BLaER1 (cell line): ENCODE measurements around the gene GALNTL6.

Experiments
- H3K27ac ChIP-seq: shearing (Covaris generic); formaldehyde crosslinking; 2 replicates; pipeline ENCODE4 v1.8.1; 2022
- H3K27me3 ChIP-seq: shearing (Covaris generic); formaldehyde crosslinking; 2 replicates; pipeline ENCODE4 v1.8.1; 2022
- H3K36me3 ChIP-seq: shearing (Covaris generic); formaldehyde crosslinking; 2 replicates; pipeline ENCODE4 v1.8.1; 2022
- H3K4me1 ChIP-seq: shearing (Covaris generic); formaldehyde crosslinking; 2 replicates; pipeline ENCODE4 v1.8.1; 2022
- H3K4me2 ChIP-seq: shearing (Covaris generic); formaldehyde crosslinking; 2 replicates; pipeline ENCODE4 v1.8.1; 2022
- H3K4me3 ChIP-seq: shearing (Covaris generic); formaldehyde crosslinking; 2 replicates; pipeline ENCODE4 v1.8.1; 2022
- H3K9ac ChIP-seq: shearing (Covaris generic); formaldehyde crosslinking; 2 replicates; pipeline ENCODE4 v1.8.1; 2022
- H3K9me3 ChIP-seq: shearing (Covaris generic); formaldehyde crosslinking; 2 replicates; pipeline ENCODE4 v1.8.1; 2022
- H4K20me1 ChIP-seq: shearing (Covaris generic); formaldehyde crosslinking; 2 replicates; pipeline ENCODE4 v1.8.1; 2022
- Cebpa-rat ChIP-seq: shearing (Covaris generic); IDR thresholded peaks from 2 replicates; pipeline ENCODE4 v1.8.1; 2022

GALNTL6 gene

DNA sequence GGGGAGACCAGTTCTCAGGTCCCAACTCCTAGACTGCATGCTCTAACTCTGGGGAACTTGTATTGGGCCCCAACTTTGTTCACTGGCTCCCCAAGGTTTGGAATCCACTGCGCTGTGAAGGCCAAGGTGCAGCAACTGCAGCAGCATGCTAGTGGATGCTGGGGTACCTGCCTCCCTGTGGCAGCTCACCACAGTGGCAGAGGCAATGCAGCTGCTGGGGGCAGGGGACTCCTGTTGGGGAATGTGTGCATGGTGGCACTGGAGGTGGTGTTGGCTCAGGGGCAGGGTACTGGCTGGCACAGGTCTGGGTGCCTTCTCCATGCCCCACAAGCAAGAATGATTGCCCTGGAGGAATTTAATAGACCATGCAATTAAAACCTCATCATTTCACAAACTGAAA is 862.0 kb downstream of the GALNTL6 start:
- no peak for TF ChIP-seq Cebpa-rat
- Histone ChIP-seq H3K9me3 (no peaks in the 10 kb centered on the region), H3K4me2 (no peak overlapping the region), H3K9ac (no peak overlapping the region), H3K27me3 (no peaks in the 10 kb centered on the region), H3K4me3 (no peak overlapping the region), H4K20me1 (no peaks in the 10 kb centered on the region), H3K27ac (no peak overlapping the region), H3K36me3 (no peaks in the 10 kb centered on the region), H3K4me1 (no peaks in the 10 kb centered on the region)

DNA sequence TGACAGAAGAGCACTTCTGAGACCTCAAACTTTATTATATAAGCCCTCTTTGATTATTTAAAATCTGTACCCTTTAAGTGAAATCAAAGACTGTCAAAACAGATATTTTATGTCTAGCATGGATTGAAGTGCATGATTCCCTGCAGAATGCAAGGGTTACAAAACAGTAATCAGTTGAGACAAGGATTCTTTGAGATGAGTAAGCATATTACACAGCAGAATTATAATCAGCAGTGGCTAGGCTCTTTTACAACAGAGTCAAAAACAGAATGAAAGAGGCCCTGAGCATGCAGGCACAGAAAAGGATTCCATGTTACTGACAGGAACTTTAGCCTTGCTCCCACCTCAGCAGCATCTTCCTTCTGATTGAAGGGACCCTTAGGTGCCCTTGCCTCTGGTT is 867.5 kb downstream of the GALNTL6 start:
- Histone ChIP-seq H3K9ac (no peak overlapping the region), H3K9me3 (no peaks in the 10 kb centered on the region), H3K4me2 (no peak overlapping the region), H3K4me1 (no peaks in the 10 kb centered on the region), H4K20me1 (no peaks in the 10 kb centered on the region), H3K4me3 (no peak overlapping the region), H3K27me3 (no peaks in the 10 kb centered on the region), H3K27ac (no peak overlapping the region), H3K36me3 (no peaks in the 10 kb centered on the region)
- no peak for TF ChIP-seq Cebpa-rat

DNA sequence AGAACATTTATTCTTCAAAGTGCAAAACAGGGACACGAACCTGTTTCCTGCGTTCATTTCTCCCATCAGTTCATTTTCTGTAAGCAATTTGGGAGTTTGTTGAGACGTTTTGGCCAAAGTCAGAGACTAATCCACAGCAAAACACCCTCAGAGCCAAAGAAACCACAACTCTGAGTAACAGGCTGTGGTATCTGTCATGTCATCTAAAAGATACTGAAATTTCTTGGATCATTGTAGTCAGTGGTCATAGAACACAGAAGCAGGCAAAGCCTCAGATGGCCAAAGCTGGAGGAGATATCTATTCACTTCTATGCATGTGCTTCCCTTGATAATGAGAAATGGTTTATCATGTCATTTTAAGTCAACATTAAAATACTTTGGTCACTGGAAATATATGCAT is 869.8 kb downstream of the GALNTL6 start:
- Histone ChIP-seq H3K9me3 (no peaks in the 10 kb centered on the region), H3K27ac (no peak overlapping the region), H3K9ac (no peak overlapping the region), H4K20me1 (no peaks in the 10 kb centered on the region), H3K4me3 (no peak overlapping the region), H3K27me3 (no peaks in the 10 kb centered on the region), H3K4me1 (no peaks in the 10 kb centered on the region), H3K4me2 (no peak overlapping the region), H3K36me3 (no peaks in the 10 kb centered on the region)
- no peak for TF ChIP-seq Cebpa-rat

DNA sequence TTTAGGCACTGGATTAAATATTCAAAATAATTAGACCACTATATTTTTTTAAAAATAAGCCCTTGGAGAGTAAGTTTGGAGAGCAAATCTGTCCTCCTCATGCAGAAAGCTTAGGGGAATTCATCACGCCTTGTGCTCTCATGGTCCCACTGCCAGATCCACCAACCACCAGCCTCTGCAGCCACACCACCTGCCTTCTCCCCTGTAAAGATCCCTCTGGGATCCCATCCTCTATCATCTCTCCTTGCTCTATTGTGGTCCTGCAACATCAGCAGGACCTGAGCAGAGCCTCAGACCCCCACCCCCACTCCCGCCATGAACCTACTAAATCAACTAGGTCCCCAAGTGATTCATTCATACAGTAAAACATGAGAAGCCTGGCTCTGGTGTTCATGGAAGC is 872.8 kb downstream of the GALNTL6 start:
- Histone ChIP-seq H3K9ac (no peak overlapping the region), H3K4me2 (no peak overlapping the region), H3K4me1 (no peaks in the 10 kb centered on the region), H3K9me3 (no peaks in the 10 kb centered on the region), H3K27me3 (no peaks in the 10 kb centered on the region), H3K36me3 (no peaks in the 10 kb centered on the region), H3K27ac (no peak overlapping the region), H4K20me1 (no peaks in the 10 kb centered on the region), H3K4me3 (no peak overlapping the region)
- no peak for TF ChIP-seq Cebpa-rat

DNA sequence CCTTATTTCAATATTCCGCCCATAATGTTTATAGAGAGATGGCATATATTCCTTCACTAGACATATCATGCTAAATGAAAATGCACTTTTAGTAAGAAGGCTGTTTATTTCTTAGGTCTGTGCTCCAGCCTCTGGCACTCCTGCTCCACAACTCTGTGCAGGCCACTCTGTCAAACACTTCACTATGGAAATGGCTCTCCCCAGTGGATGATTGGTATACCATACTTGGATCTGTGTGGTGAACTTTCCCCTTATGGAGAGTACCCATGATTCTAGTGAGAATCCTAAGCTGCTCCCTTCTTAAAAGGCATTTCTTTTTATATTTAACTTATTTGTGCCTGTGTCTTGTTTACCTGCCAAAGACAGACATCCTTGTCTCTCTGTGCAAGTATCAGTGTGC is 875.3 kb downstream of the GALNTL6 start:
- Histone ChIP-seq H3K9me3 (peaks cover 5% of the 10 kb centered on the region), H3K4me3 (no peak overlapping the region), H3K9ac (no peak overlapping the region), H3K4me1 (no peaks in the 10 kb centered on the region), H3K27ac (no peak overlapping the region), H3K36me3 (no peaks in the 10 kb centered on the region), H3K27me3 (no peaks in the 10 kb centered on the region), H4K20me1 (no peaks in the 10 kb centered on the region), H3K4me2 (no peak overlapping the region)
- TF ChIP-seq Cebpa-rat, result no peak

DNA sequence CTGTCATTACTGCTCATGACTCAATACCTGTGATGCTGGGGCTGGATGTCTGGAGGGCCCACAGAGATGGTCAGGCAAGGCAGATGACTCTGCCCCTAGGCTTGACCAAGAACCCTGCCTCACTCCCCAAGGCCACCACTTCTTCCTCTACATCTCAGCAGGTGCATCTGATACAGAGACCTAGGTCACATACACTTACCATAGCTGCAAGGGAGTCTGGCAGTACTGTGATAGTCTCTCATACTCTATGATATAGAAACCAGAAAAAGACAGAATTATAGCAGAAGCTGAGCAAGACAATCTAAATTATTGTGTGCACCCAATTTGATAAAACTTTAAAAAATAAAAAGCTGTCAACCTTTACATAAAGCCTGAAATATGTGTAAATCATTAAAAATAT is 878.3 kb downstream of the GALNTL6 start:
- peaks cover 5% of the 10 kb centered on the region for H3K9me3 ChIP-seq
- no peak overlapping the region for H3K9ac ChIP-seq
- no peak for TF ChIP-seq Cebpa-rat
- H3K4me2 ChIP-seq, result no peak overlapping the region
- H3K4me3 ChIP-seq, result no peak overlapping the region
- no peaks in the 10 kb centered on the region for H3K36me3 ChIP-seq
- H3K27me3 ChIP-seq, result no peaks in the 10 kb centered on the region
- H3K4me1 ChIP-seq, result no peaks in the 10 kb centered on the region
- H4K20me1 ChIP-seq, result no peaks in the 10 kb centered on the region
- no peak overlapping the region for H3K27ac ChIP-seq

DNA sequence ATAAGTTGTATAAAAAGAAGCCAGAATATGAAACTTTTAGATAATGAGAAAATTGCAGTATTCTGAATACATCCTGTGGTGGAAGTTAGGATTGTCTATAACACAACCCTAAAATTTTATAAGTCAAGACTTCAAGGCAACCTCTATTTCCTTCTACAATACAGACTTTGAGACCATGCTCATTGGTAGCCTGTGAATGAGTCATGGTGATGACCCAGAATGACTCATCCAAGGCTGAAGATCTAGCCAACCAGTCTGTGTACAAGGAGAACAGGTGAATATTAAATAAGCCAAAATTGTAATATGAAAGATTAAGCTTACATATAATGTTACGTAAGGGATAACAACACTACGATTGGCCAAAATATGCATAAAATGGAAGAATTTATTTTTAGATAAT is 879.5 kb downstream of the GALNTL6 start:
- Histone ChIP-seq H3K36me3 (no peaks in the 10 kb centered on the region), H3K27ac (no peak overlapping the region), H3K27me3 (no peaks in the 10 kb centered on the region), H3K4me1 (no peaks in the 10 kb centered on the region), H3K9me3 (peaks cover 5% of the 10 kb centered on the region), H3K9ac (no peak overlapping the region), H4K20me1 (no peaks in the 10 kb centered on the region), H3K4me3 (no peak overlapping the region), H3K4me2 (no peak overlapping the region)
- no peak for TF ChIP-seq Cebpa-rat

DNA sequence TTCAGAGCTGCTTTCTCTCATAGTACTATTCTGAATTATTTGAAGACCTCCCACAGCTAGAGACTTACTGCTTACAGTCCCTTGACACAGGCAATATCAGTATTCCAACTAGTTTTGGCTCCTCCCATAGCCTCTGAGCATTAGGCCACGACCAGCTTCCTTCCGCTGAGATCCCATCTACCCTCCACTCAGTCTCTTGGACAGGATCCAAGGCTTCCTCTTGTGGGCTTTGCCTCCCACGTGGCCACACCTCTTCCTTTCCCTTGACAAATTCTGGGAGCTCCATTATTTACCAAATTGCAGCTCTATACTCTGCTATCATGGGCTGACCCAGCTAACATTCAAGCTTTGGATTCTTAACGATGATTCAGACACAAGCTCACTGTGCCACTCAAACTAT is 885.1 kb downstream of the GALNTL6 start:
- TF ChIP-seq Cebpa-rat, result no peak
- Histone ChIP-seq H3K27me3 (no peaks in the 10 kb centered on the region), H3K9me3 (no peaks in the 10 kb centered on the region), H3K4me1 (no peaks in the 10 kb centered on the region), H3K9ac (no peak overlapping the region), H3K4me2 (no peak overlapping the region), H3K36me3 (no peaks in the 10 kb centered on the region), H4K20me1 (no peaks in the 10 kb centered on the region), H3K27ac (no peak overlapping the region), H3K4me3 (no peak overlapping the region)

DNA sequence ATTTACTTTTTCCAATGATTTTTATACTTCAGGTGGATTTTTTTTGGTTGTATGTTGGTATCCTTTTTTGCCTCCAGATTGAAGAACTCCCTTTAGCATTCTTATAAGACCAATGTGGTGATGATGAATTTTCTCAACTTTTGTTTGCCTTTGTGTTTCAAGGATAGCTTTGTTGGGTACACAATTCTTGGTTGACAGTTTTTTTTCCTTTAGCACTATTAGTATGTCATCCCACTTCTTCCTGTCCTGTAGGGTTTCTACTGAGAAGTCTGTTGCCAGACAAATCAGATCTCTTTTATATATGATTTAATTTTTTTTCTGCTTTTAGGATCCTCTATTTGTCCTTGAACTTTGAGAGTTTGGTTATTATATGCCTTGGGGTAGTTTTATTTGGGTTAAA is 892.4 kb downstream of the GALNTL6 start:
- Histone ChIP-seq H3K27me3 (no peaks in the 10 kb centered on the region), H3K27ac (no peak overlapping the region), H3K4me2 (no peak overlapping the region), H3K4me3 (no peak overlapping the region), H4K20me1 (no peaks in the 10 kb centered on the region), H3K9ac (no peak overlapping the region), H3K9me3 (peaks cover 26% of the 10 kb centered on the region), H3K4me1 (no peaks in the 10 kb centered on the region), H3K36me3 (no peaks in the 10 kb centered on the region)
- no peak for TF ChIP-seq Cebpa-rat

DNA sequence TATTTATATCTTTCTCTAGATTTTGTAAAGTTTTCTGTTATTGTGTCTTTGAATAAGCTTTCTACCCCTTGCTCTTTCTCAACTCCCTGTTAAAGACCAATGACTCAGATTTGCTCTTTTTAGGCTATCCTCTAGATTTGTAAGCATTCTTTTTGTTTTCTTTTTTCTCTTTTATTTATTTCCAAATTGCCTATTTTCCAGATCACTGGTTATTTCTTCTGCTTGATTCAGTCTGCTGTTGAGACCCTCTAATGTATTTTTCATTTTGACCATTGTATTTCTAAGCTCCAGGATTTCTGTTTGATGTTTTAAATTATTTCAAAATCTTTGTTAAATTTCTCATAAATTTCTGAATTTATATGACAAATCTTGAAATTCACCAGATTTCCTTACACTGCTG is 892.8 kb downstream of the GALNTL6 start:
- H3K9me3 ChIP-seq, result peaks cover 26% of the 10 kb centered on the region
- H3K9ac ChIP-seq, result no peak overlapping the region
- TF ChIP-seq Cebpa-rat, result no peak
- H3K4me2 ChIP-seq, result no peak overlapping the region
- H3K4me3 ChIP-seq, result no peak overlapping the region
- H3K27ac ChIP-seq, result no peak overlapping the region
- H3K4me1 ChIP-seq, result no peaks in the 10 kb centered on the region
- H3K27me3 ChIP-seq, result no peaks in the 10 kb centered on the region
- no peaks in the 10 kb centered on the region for H3K36me3 ChIP-seq
- no peaks in the 10 kb centered on the region for H4K20me1 ChIP-seq

DNA sequence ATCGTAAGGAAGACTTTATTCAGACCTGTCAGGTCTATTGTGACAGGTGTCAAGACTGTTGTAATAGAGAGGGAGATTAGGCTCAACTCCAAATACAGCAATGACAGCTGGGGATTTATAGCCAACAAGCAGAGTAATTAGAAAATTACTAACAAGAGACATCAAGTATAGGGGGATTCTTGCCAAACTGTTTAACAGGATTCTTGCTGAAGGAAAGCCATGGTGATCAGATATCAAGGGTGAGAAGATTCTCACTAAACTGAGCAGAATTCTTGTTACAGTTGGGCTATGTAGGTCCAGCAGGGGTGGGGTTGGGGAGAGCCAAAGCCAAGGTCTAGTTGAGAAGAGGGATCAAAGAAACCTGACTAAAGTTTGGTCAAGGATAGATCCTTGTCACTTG is 894.4 kb downstream of the GALNTL6 start:
- Histone ChIP-seq H3K9me3 (peaks cover 26% of the 10 kb centered on the region), H3K27ac (no peak overlapping the region), H3K4me1 (no peaks in the 10 kb centered on the region), H3K4me2 (no peak overlapping the region), H4K20me1 (no peaks in the 10 kb centered on the region), H3K27me3 (no peaks in the 10 kb centered on the region), H3K9ac (no peak overlapping the region), H3K4me3 (no peak overlapping the region), H3K36me3 (no peaks in the 10 kb centered on the region)
- TF ChIP-seq Cebpa-rat, result no peak
